ENCODE measurements around the gene NTRK1. TPM values are rescaled to one million over a fixed set of nuclear protein-coding genes. Genes with fewer than 3 reads are reported as not detected.

Gene NTRK1
- total RNA-seq, 3 donors from 2014 or later: 0.16 to 4.9 (median 0.73) TPM

DNA sequence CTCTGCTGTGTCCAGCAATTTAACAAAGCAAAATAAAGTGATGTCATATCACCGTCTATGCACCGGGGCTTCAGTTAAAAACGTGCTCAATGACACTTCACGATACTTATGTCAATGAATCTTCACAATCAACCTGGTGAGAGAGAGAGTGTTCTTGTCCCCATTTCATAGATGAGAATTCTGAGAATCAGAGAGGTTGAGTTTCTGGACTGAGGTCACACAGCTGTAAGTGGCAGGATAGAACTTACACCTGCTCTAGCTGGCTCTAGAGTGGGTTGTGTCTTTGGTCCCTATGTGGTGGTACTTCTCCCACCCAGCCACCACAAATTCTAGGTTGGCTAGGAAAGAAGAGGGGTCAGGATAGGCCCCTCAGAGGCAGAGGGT lies 5.2 kb downstream of the NTRK1 start:
- peaks cover 0 to 47% of the 10 kb centered on the region in 2 donors for H3K27me3 ChIP-seq
- intact Hi-C loops (cut with DNase I; ENCODE audit: low total_unique reads): loop anchor here (10.0 kb wide), 1 partner anchor 141 kb away; the partner anchor contains the start of genes ISG20L2 and METTL25B
- H3K4me1 ChIP-seq: peaks cover 4% of the 10 kb centered on the region in 2 donors

DNA sequence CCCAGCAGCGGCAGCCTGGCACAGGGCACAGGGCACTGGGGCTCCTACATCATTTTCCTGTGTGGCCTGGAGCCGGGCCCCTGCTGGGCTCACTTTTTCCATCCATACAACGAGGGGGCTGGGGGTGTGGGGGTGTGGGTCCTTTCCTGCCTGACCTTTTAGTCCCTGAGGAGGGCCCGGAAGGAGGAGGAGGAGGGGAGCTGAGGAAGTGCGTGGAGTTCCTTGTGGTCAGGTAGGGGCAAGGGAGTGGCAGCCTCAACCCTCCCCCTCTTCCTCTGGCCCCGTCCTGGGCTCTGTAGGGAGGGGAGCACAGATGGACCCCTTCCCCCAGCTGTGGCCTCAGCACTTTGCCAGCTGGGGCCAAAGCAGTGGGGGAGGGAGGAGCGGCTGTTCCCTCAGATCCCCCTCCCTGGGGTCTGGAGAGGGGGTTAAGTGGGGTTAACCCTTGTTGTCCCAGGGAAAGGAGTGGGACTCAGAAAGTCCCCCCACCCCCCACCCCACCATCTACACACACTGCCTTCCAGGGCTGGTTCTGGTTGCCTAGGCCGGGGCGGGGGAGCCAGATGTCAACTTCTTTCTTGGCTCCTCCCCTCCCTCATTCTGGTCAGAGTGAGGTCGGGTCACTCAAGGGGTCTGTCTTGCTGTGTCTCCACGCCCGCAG lies 5.7 kb downstream of the NTRK1 start:
- H3K27me3 ChIP-seq: peaks cover 0 to 42% of the 10 kb centered on the region in 2 donors
- no peaks in the 10 kb centered on the region for H3K4me1 ChIP-seq
- H3K36me3 ChIP-seq: no peaks in the 10 kb centered on the region
- H3K9me3 ChIP-seq: no peaks in the 10 kb centered on the region
- H3K4me3 ChIP-seq: no peak overlapping the region
- intact Hi-C loops (cut with DNase I; ENCODE audit: low total_unique reads): loop anchor here (10.0 kb wide), 1 partner anchor 142 kb away; the partner anchor contains the start of genes ISG20L2 and METTL25B
- TF ChIP-seq POLR2A (IDR thresholded peaks at IDR 0.05) (no peak), POLR2AphosphoS5 (IDR thresholded peaks at IDR 0.05) (no peak)
- TF ChIP-seq, protein P1, sequence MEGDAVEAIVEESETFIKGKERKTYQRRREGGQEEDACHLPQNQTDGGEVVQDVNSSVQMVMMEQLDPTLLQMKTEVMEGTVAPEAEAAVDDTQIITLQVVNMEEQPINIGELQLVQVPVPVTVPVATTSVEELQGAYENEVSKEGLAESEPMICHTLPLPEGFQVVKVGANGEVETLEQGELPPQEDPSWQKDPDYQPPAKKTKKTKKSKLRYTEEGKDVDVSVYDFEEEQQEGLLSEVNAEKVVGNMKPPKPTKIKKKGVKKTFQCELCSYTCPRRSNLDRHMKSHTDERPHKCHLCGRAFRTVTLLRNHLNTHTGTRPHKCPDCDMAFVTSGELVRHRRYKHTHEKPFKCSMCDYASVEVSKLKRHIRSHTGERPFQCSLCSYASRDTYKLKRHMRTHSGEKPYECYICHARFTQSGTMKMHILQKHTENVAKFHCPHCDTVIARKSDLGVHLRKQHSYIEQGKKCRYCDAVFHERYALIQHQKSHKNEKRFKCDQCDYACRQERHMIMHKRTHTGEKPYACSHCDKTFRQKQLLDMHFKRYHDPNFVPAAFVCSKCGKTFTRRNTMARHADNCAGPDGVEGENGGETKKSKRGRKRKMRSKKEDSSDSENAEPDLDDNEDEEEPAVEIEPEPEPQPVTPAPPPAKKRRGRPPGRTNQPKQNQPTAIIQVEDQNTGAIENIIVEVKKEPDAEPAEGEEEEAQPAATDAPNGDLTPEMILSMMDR (IDR thresholded peaks at IDR 0.05): no peak
- no peak for DNase-seq (ENCODE audit: low spot score in 2 of 2)
- H3K27ac ChIP-seq: no peak overlapping the region

More for the DNA sequence above, 5.2 kb downstream of the NTRK1 start:
- DNase-seq (ENCODE audit: low spot score in 2 of 2): no peak
- TF ChIP-seq, protein P1 (IDR thresholded peaks at IDR 0.05): no peak
- TF ChIP-seq POLR2A (IDR thresholded peaks at IDR 0.05) (no peak), POLR2AphosphoS5 (IDR thresholded peaks at IDR 0.05) (no peak)
- Histone ChIP-seq H3K27ac (no peak overlapping the region), H3K4me3 (no peak overlapping the region), H3K9me3 (no peaks in the 10 kb centered on the region), H3K36me3 (no peaks in the 10 kb centered on the region)

DNA sequence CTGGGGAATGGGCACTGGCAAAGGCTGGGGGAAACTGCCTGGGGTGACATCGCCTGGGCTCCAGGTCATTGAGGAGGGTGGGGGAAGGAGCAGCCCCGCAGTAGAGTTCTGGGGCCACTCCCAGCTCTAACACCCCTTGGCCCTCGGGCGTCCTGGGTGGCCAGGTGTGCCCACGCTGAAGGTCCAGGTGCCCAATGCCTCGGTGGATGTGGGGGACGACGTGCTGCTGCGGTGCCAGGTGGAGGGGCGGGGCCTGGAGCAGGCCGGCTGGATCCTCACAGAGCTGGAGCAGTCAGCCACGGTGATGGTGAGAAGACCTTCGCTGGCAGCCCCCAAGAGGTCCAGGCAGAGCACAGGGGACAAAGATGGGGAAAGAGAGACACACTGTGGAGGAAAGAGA lies 7.7 kb downstream of the NTRK1 start:
- Histone ChIP-seq H3K27ac (no peak overlapping the region), H3K27me3 (peaks cover 0 to 23% of the 10 kb centered on the region in 2 donors), H3K9me3 (no peaks in the 10 kb centered on the region), H3K36me3 (no peaks in the 10 kb centered on the region), H3K4me3 (no peak overlapping the region), H3K4me1 (no peaks in the 10 kb centered on the region)
- TF ChIP-seq POLR2AphosphoS5 (IDR thresholded peaks at IDR 0.05) (no peak), POLR2A (IDR thresholded peaks at IDR 0.05) (no peak)
- TF ChIP-seq, protein P1 (IDR thresholded peaks at IDR 0.05): no peak
- intact Hi-C loops (cut with DNase I; ENCODE audit: low total_unique reads): loop anchor here (10.0 kb wide), 1 partner anchor 144 kb away; the partner anchor contains the start of genes ISG20L2 and METTL25B
- DNase-seq (ENCODE audit: low spot score in 2 of 2): no peak

DNA sequence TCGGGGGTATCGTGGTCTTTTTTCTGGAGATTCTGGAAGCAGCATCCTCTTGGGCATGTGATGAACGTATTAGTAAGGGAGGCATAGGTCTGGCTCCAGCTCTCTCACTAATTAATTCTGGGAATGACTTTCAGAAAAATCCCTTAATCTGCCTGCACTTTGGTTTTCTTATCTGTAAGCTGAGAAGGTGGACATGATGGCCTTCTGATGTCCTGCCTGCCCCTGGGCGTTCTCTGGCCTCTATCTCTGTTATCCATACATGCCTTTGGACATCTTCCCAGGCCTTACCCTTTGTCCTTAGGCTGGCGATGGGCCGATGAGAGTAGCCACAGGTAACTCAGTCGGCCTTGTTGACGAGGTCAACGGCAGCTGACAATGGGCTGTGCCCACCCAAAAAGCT lies 8.8 kb downstream of the NTRK1 start:
- Histone ChIP-seq H3K4me3 (no peak overlapping the region), H3K36me3 (no peaks in the 10 kb centered on the region), H3K27me3 (peaks cover 0 to 11% of the 10 kb centered on the region in 2 donors), H3K4me1 (no peaks in the 10 kb centered on the region), H3K27ac (no peak overlapping the region), H3K9me3 (no peaks in the 10 kb centered on the region)
- TF ChIP-seq, protein P1 (IDR thresholded peaks at IDR 0.05): no peak
- no peak for TF ChIP-seq POLR2A (IDR thresholded peaks at IDR 0.05)
- no peak for TF ChIP-seq POLR2AphosphoS5 (IDR thresholded peaks at IDR 0.05)
- no peak for DNase-seq (ENCODE audit: low spot score in 2 of 2)
- intact Hi-C loops (cut with DNase I; ENCODE audit: low total_unique reads): loop anchor here (10.0 kb wide), 1 partner anchor 145 kb away; the partner anchor contains the start of genes ISG20L2 and METTL25B

DNA sequence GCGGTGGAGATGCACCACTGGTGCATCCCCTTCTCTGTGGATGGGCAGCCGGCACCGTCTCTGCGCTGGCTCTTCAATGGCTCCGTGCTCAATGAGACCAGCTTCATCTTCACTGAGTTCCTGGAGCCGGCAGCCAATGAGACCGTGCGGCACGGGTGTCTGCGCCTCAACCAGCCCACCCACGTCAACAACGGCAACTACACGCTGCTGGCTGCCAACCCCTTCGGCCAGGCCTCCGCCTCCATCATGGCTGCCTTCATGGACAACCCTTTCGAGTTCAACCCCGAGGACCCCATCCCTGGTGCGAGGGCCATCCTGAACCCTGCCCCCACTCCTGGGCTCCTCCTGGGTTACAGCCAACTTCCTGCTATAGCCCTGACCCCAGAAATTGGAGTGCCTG lies 13.0 kb downstream of the NTRK1 start:
- no peak for DNase-seq (ENCODE audit: low spot score in 2 of 2)
- TF ChIP-seq POLR2A (IDR thresholded peaks at IDR 0.05): no peak
- TF ChIP-seq, protein P1 (IDR thresholded peaks at IDR 0.05): no peak
- no peak for TF ChIP-seq POLR2AphosphoS5 (IDR thresholded peaks at IDR 0.05)

More for the DNA sequence above, 13.0 kb downstream of the NTRK1 start:
- Histone ChIP-seq H3K27ac (no peak overlapping the region), H3K36me3 (no peaks in the 10 kb centered on the region), H3K9me3 (no peaks in the 10 kb centered on the region), H3K27me3 (no peaks in the 10 kb centered on the region), H3K4me3 (no peak overlapping the region), H3K4me1 (no peaks in the 10 kb centered on the region)
- intact Hi-C loops (cut with DNase I; ENCODE audit: low total_unique reads): no loop called here

All from breast epithelium (tissue), 4 donors.